GM12891 (cell line): ENCODE measurements around the gene TLE3.

Experiments
- POLR2A ChIP-seq: IDR thresholded peaks from 2 replicates; pipeline ENCODE4 v1.6.1; 2011; ENCODE audit warnings: low read depth, low read length, control low read depth
- POLR2AphosphoS5 ChIP-seq: IDR thresholded peaks from 2 replicates; pipeline ENCODE4 v1.6.1; 2011; ENCODE audit warnings: low read depth, low read length, control low read depth
- SPI1 ChIP-seq: IDR thresholded peaks from 2 replicates; pipeline ENCODE4 v1.6.1; 2011; ENCODE audit warnings: low read depth, low read length, control low read depth
- TAF1 ChIP-seq: IDR thresholded peaks from 2 replicates; pipeline ENCODE4 v1.6.1; 2011; ENCODE audit warnings: low read depth, low read length, control low read depth

- TF ChIP-seq SPI1 (no peak), POLR2A (no peak), TAF1 (no peak), POLR2AphosphoS5 (no peak)
Observed at GRCh38 chr15:70112074-70112395, 14.3 kb upstream of the TLE3 start.
